Ovary (tissue), 9 donors: ENCODE data around the gene ACE. TPM values are rescaled to one million over a fixed set of nuclear protein-coding genes. Genes with fewer than 3 reads are reported as not detected.

Experiments
- DNase-seq, 5 donors: peaks; one replicate each; pipeline ENCODE4 v3.0.0-alpha.2; 2019 to 2020
- H3K27ac ChIP-seq, 2 donors: fragments of 200-600 bp; one replicate each; pipeline versions ENCODE4 v1.5.1 to v1.8.0; 2019 to 2022
- H3K27me3 ChIP-seq: fragments of 200-600 bp; one replicate; pipeline ENCODE4 v1.8.0; 2022
- H3K36me3 ChIP-seq: fragments of 200-600 bp; sonication (generic); one replicate; pipeline ENCODE4 v1.5.1; 2019
- H3K4me1 ChIP-seq: one replicate; pipeline ENCODE4 v1.8.1; 2013; ENCODE audit warnings: mild to moderate bottlenecking, moderate library complexity; ENCODE audit not compliant: insufficient read depth
- H3K4me3 ChIP-seq: fragments of 200-600 bp; sonication (generic); one replicate; pipeline ENCODE4 v1.5.1; 2017
- H3K9me3 ChIP-seq, 2 donors: fragments of 200-600 bp in 1 of 2; sonication (generic) in 1 of 2; one replicate each; pipeline versions ENCODE4 v1.5.1 to v1.8.1; 2013 to 2019; ENCODE audit warnings: mild to moderate bottlenecking in 1 of 2, moderate library complexity in 1 of 2
- EP300 ChIP-seq: sonication (generic); formaldehyde crosslinking; IDR thresholded peaks from one replicate; pipeline ENCODE4 v1.6.1; 2017; ENCODE audit warnings: antibody characterized with exemption
- POLR2A ChIP-seq: fragments of 450-650 bp; IDR thresholded peaks from one replicate; pipeline ENCODE4 v1.6.1; 2017; ENCODE audit warnings: antibody characterized with exemption, mild to moderate bottlenecking, moderate library complexity
- WGBS, 3 donors: extraction: QIAGEN DNeasy Blood & Tissue Kit in 1 of 3; methylation state at CpG; one replicate each; pipeline versions ENCODE4 v1.1.5 to v1.1.7; 2013 to 2017; 5-methylcytosine and 5-hydroxymethylcytosine counted together
- intact Hi-C, 4 donors: fragments of 100-400 bp; cut with DNase I; formaldehyde crosslinking; loops; one replicate each; pipeline versions ENCODE4 v1.11.0 to v1.15.1; 2022 to 2023
- polyA plus RNA-seq, 2 donors: library from polyadenylated mRNA; stranded (reverse); fragments of 200-250 nt in 1 of 2; fragments of 350-450 nt in 1 of 2; fragmentation: Illumina TruSeq in 1 of 2; extraction: RNeasy Lipid Tissue Mini Kit (QIAGEN cat#74804) in 1 of 2; gene quantifications; one replicate each; pipeline ENCODE4 v1.2.3, GENCODE V29; 2013 to 2014
- total RNA-seq, 7 donors: library from RNA; depleted of rRNA in 2 of 7; stranded (reverse); fragments of >200 nt in 2 of 7; fragmentation: NEBNext Ultra II Directional in 3 of 7; extraction: Animal tissue kit (Norgen Biotek cat#: 25700) in 3 of 7; gene quantifications; one replicate each; pipeline versions ENCODE4 v1.1.0 to v1.2.4, GENCODE V29; 2016 to 2023
- TF ChIP-seq, protein P1 (sequence below), 3 donors: fragments of 450-650 bp in 2 of 3; fragments of 200-600 bp in 1 of 3; IDR thresholded peaks; one replicate each; pipeline versions ENCODE4 v1.5.1 to v1.8.0; 2016 to 2022; ENCODE audit warnings: antibody characterized with exemption in 3 of 3, mild to moderate bottlenecking in 1 of 3
- donor health status: DM: no; HTN: no; CAD: no; lungs with moderate emphysema.
- donor health status: DM: no; HTN: no; CAD: no.
- donor health status: Bipolar disorder and iron deficiency.
- donor health status: DM: yes; HTN: yes; CAD: no.
- donor health status: DM: no; HTN: no; CAD: no.
- donor health status: DM: yes; HTN: yes; CAD: no.

The ACE gene
- total and polyA plus RNA-seq, 9 donors: 2.9 to 8.1 (median 5.1) TPM

DNA sequence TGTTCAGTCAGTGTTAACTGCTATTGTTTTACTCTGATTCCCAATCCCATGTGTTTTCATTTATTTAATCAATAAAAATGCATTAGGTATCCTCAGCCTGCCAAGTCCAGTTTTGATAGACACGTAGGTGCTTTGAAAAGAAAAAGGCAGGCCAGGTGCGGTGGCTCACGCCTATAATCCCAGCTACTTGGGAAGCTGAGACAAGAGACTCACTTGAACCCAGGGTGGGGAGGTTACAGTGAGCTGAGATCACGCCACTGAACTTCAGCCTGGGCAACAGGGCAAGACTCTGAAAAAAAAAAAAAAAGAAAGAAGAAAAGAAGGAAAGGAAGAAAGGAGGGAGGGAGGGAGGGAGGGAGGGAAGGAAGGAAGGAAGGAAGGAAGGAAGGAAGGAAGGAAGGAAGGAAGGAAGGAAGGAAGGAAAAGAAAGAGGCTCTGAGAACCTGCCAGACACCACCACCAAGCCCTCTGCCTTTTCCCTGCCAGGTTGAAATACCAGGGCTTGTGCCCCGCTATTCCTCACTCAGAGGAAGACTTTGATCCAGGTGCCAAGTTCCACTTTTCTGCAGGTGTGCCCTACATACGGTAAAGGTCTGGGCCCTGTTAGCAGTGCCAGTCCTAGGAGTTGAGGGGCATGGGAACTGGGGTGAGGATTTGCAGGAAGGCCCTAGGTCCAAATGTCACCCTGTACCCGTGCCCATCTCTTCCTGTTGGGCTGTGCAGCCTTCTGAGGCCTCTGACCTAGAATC is 36.2 kb downstream of the ACE start:
- no peaks in the 10 kb centered on the region for H3K27me3 ChIP-seq
- no peak overlapping the region for H3K4me3 ChIP-seq
- no peak for DNase-seq
- no peak overlapping the region for H3K27ac ChIP-seq
- 76 to 78% (median 78%) methylated on average over 7 of the region's 7 CpGs for WGBS, 3 donors
- intact Hi-C loops: no loop called here
- TF ChIP-seq POLR2A: no peak
- TF ChIP-seq, protein P1, sequence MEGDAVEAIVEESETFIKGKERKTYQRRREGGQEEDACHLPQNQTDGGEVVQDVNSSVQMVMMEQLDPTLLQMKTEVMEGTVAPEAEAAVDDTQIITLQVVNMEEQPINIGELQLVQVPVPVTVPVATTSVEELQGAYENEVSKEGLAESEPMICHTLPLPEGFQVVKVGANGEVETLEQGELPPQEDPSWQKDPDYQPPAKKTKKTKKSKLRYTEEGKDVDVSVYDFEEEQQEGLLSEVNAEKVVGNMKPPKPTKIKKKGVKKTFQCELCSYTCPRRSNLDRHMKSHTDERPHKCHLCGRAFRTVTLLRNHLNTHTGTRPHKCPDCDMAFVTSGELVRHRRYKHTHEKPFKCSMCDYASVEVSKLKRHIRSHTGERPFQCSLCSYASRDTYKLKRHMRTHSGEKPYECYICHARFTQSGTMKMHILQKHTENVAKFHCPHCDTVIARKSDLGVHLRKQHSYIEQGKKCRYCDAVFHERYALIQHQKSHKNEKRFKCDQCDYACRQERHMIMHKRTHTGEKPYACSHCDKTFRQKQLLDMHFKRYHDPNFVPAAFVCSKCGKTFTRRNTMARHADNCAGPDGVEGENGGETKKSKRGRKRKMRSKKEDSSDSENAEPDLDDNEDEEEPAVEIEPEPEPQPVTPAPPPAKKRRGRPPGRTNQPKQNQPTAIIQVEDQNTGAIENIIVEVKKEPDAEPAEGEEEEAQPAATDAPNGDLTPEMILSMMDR (IDR thresholded peaks at IDR 0.05): no peak
- H3K36me3 ChIP-seq: no peaks in the 10 kb centered on the region
- no peaks in the 10 kb centered on the region for H3K4me1 ChIP-seq
- H3K9me3 ChIP-seq: no peaks in the 10 kb centered on the region

DNA sequence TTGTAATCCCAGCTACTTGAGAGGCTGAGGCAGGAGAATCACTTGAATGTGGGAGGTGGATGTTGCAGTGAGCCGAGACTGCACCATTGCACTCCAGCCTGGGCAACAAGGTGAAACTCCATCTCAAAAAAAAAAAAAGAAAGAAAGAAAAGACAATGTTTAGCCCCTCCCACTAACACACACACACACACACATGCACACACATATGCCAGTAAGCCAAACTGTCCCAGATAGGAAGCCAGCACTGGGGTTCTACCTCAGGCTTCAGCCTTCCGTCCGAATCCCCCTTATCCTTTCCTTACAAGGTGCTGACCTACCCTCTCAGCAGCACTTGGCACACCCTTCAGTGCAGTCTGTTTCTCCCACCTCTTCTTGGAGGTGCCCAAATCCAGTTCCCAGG is 37.6 kb downstream of the ACE start:
- H3K4me1 ChIP-seq: no peaks in the 10 kb centered on the region
- 58 to 68% (median 66%) methylated on average over 3 of the region's 3 CpGs for WGBS, 3 donors
- TF ChIP-seq EP300 (no peak), POLR2A (no peak)
- TF ChIP-seq, protein P1 (IDR thresholded peaks at IDR 0.05): no peak
- H3K27me3 ChIP-seq: no peaks in the 10 kb centered on the region
- H3K4me3 ChIP-seq: no peak overlapping the region
- no peaks in the 10 kb centered on the region for H3K9me3 ChIP-seq
- no peaks in the 10 kb centered on the region for H3K36me3 ChIP-seq
- DNase-seq: no peak
- no peak overlapping the region for H3K27ac ChIP-seq
- intact Hi-C loops: no loop called here

DNA sequence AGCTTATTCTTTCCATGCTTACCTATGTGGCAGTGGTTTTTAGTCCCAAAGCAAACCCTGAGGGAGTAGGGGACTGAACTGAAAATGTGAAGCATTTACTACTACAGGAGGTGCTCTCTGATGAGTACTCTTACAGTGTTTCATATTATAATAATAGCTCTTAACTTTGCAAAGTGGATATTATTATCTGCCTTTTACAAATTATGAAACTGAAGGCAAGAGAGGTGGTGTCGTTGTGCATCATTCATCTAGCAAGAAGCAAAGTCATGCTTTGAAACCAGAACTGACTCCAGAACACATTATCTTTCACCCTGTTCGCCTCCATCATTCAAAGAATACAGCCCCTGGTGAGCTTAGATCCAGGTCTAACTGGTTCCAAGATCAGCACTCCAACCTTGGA is 38.1 kb downstream of the ACE start:
- Histone ChIP-seq H3K9me3 (no peaks in the 10 kb centered on the region), H3K4me3 (no peak overlapping the region), H3K27me3 (no peaks in the 10 kb centered on the region), H3K36me3 (no peaks in the 10 kb centered on the region), H3K4me1 (no peaks in the 10 kb centered on the region), H3K27ac (no peak overlapping the region)
- TF ChIP-seq POLR2A (no peak), EP300 (no peak)
- TF ChIP-seq, protein P1 (IDR thresholded peaks at IDR 0.05): no peak
- no peak for DNase-seq
- WGBS, 3 donors: 72 to 83% (median 80%) methylated on average over 2 of the region's 2 CpGs
- intact Hi-C loops: no loop called here

DNA sequence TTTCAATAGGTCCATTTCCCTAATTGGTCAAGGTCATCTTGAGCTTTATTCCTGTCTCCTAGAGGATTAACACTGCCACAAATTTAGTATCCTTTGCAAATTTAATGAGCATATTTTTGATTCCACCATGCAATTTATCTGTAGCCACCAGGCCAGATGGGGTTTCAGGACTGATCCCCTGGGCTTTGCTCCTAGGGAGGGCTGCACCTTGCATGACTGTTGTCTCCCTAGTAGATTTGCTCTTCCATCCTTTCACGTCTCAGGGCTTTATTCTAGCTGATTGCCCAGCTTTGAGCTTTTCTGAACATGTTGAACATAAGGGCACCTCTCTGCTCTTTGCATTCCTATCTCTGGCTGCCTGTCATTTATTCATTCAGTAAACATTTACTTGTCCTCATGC is 38.6 kb downstream of the ACE start:
- Histone ChIP-seq H3K27me3 (no peaks in the 10 kb centered on the region), H3K36me3 (no peaks in the 10 kb centered on the region), H3K4me3 (no peak overlapping the region), H3K27ac (no peak overlapping the region), H3K9me3 (no peaks in the 10 kb centered on the region), H3K4me1 (no peaks in the 10 kb centered on the region)
- TF ChIP-seq EP300: no peak
- no peak for TF ChIP-seq POLR2A
- TF ChIP-seq, protein P1 (IDR thresholded peaks at IDR 0.05): no peak
- intact Hi-C loops: no loop called here
- 53 to 65% (median 61%) methylated on average over 1 of the region's 1 CpG for WGBS, 3 donors
- no peak for DNase-seq
